Measurements from ENCODE around the gene NCAM2. TPM values are rescaled to one million over a fixed set of nuclear protein-coding genes. Genes with fewer than 3 reads are reported as not detected.

NCAM2 gene
- total and polyA plus RNA-seq, 2 donors (not counting 1 experiment from before 2014, with no cell fraction given): 0.13 TPM; not detected in 1

DNA sequence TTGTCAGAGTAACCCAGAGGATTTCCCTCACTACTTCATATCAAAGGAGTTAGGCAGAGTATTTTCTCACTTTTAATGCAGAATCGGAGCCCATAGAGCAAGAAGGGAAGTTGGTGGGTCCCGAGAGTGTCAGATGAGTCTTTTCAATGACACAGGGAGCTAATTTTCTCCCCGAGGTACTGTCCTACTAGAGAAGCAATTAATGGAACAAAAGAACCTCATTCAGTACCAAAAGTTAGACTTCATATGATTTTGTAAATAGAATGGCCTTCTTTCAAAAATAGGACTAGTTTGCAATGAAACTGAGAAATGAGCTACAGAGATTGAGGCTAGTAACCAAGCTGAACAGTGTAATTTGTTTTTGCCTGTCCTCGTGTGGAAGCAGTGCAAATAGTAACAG lies 3.9 kb downstream of the NCAM2 start:
- Histone ChIP-seq H3K4me3 (ENCODE audit: control extremely low read depth in 1 of 5, extremely low read depth in 1 of 5, insufficient read depth in 1 of 5, low read depth in 2 of 5, low read length in 4 of 5) (no peak overlapping the region), H3K79me2 (ENCODE audit: control insufficient read depth, insufficient read depth, low read length) (no peaks in the 10 kb centered on the region), H3K27ac (ENCODE audit: low read length in 2 of 2) (no peak overlapping the region), H3K27me3 (replicated peaks in 1 of 4; ENCODE audit: control extremely low read depth in 1 of 4, control insufficient read depth in 3 of 4, insufficient read depth in 4 of 4, low read length in 3 of 4) (peaks cover 0 to 23% (median 17%) of the 10 kb centered on the region in 4 experiments), H4K20me1 (ENCODE audit: control insufficient read depth, insufficient read depth, low read length, poor library complexity, severe bottlenecking) (no peaks in the 10 kb centered on the region), H3K36me3 (replicated peaks in 1 of 2; ENCODE audit: control extremely low read depth in 1 of 2, control insufficient read depth in 1 of 2, extremely low read depth in 1 of 2, insufficient read depth in 2 of 2, low read length in 1 of 2) (no peaks in the 10 kb centered on the region), H2AFZ (ENCODE audit: insufficient read depth, low read depth, low read length, poor library complexity, severe bottlenecking) (no peak overlapping the region), H3K9ac (ENCODE audit: low read length) (no peak overlapping the region), H3K9me3 (ENCODE audit: control extremely low read depth in 1 of 3, control insufficient read depth in 2 of 3, insufficient read depth in 1 of 3, low read length in 2 of 3) (peaks cover 0 to 8% (median 0%) of the 10 kb centered on the region in 3 donors), H3K4me1 (ENCODE audit: control insufficient read depth in 2 of 2, insufficient read depth in 2 of 2, low read length in 2 of 2) (peaks cover 13 to 15% of the 10 kb centered on the region in 2 donors), H3K4me2 (replicated peaks; ENCODE audit: low read depth, low read length, poor library complexity, severe bottlenecking) (no peak overlapping the region)
- CTCF ChIA-PET: interaction anchor here (1.1 kb wide), 1 partner anchor 1790 kb away, joined by 3 read pairs; no protein-coding TSS in a partner anchor
- Mint-ChIP-seq H3K27ac (no peak overlapping the region), H3K9me3 (ENCODE audit: insufficient read depth) (no peaks in the 10 kb centered on the region), H3K27me3 (peaks cover 23% of the 10 kb centered on the region), H3K4me3 (no peak overlapping the region), H3K4me1 (peaks cover 15% of the 10 kb centered on the region)
- no peak for TF ChIP-seq EZH2 (IDR thresholded peaks at IDR 0.05; ENCODE audit: borderline replicate concordance, insufficient read depth, low read depth, low read length, poor library complexity, severe bottlenecking)
- TF ChIP-seq, protein P1, sequence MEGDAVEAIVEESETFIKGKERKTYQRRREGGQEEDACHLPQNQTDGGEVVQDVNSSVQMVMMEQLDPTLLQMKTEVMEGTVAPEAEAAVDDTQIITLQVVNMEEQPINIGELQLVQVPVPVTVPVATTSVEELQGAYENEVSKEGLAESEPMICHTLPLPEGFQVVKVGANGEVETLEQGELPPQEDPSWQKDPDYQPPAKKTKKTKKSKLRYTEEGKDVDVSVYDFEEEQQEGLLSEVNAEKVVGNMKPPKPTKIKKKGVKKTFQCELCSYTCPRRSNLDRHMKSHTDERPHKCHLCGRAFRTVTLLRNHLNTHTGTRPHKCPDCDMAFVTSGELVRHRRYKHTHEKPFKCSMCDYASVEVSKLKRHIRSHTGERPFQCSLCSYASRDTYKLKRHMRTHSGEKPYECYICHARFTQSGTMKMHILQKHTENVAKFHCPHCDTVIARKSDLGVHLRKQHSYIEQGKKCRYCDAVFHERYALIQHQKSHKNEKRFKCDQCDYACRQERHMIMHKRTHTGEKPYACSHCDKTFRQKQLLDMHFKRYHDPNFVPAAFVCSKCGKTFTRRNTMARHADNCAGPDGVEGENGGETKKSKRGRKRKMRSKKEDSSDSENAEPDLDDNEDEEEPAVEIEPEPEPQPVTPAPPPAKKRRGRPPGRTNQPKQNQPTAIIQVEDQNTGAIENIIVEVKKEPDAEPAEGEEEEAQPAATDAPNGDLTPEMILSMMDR (IDR thresholded peaks at IDR 0.05): no peak
- ATAC-seq (ENCODE audit: low read depth): no peak
- POLR2A ChIA-PET: no interaction called here
- intact Hi-C loops (cut with micrococcal nuclease): no loop called here
- 80% methylated on average over 1 of the region's 4 CpGs for WGBS (ENCODE audit: insufficient coverage)
- no peak for DNase-seq

GRCh38 chr21:21003701-21004100 lies 5.5 kb downstream of the NCAM2 start:
- H3K9me3 Mint-ChIP-seq (ENCODE audit: insufficient read depth): no peaks in the 10 kb centered on the region
- ChIA-PET CTCF (no interaction called here), POLR2A (no interaction called here)
- H3K79me2 ChIP-seq (ENCODE audit: control insufficient read depth, insufficient read depth, low read length): no peaks in the 10 kb centered on the region
- no peaks in the 10 kb centered on the region for H4K20me1 ChIP-seq (ENCODE audit: control insufficient read depth, insufficient read depth, low read length, poor library complexity, severe bottlenecking)
- no peak overlapping the region for H3K27ac ChIP-seq (ENCODE audit: low read length in 2 of 2)
- no peak overlapping the region for H3K27ac Mint-ChIP-seq
- no peak overlapping the region for H3K4me2 ChIP-seq (replicated peaks; ENCODE audit: low read depth, low read length, poor library complexity, severe bottlenecking)
- H3K9me3 ChIP-seq (ENCODE audit: control extremely low read depth in 1 of 3, control insufficient read depth in 2 of 3, insufficient read depth in 1 of 3, low read length in 2 of 3): no peaks in the 10 kb centered on the region
- H3K27me3 ChIP-seq (replicated peaks in 1 of 4; ENCODE audit: control extremely low read depth in 1 of 4, control insufficient read depth in 3 of 4, insufficient read depth in 4 of 4, low read length in 3 of 4): peaks cover 0 to 14% (median 9%) of the 10 kb centered on the region in 4 experiments
- no CpG with 5 or more reads among the region's 4 CpGs for WGBS (ENCODE audit: insufficient coverage)
- H3K4me3 Mint-ChIP-seq: no peak overlapping the region
- intact Hi-C loops (cut with micrococcal nuclease): no loop called here
- no peak overlapping the region for H3K9ac ChIP-seq (ENCODE audit: low read length)
- no peak overlapping the region for H3K4me3 ChIP-seq (ENCODE audit: control extremely low read depth in 1 of 5, extremely low read depth in 1 of 5, insufficient read depth in 1 of 5, low read depth in 2 of 5, low read length in 4 of 5)
- no peak for DNase-seq
- TF ChIP-seq, protein P1 (IDR thresholded peaks at IDR 0.05): no peak
- no peaks in the 10 kb centered on the region for H3K36me3 ChIP-seq (replicated peaks in 1 of 2; ENCODE audit: control extremely low read depth in 1 of 2, control insufficient read depth in 1 of 2, extremely low read depth in 1 of 2, insufficient read depth in 2 of 2, low read length in 1 of 2)
- ATAC-seq (ENCODE audit: low read depth): no peak
- H3K4me1 Mint-ChIP-seq: peaks cover 4% of the 10 kb centered on the region
- peaks cover under 1 to 5% of the 10 kb centered on the region in 2 donors for H3K4me1 ChIP-seq (ENCODE audit: control insufficient read depth in 2 of 2, insufficient read depth in 2 of 2, low read length in 2 of 2)
- H3K27me3 Mint-ChIP-seq: peaks cover 16% of the 10 kb centered on the region
- no peak overlapping the region for H2AFZ ChIP-seq (ENCODE audit: insufficient read depth, low read depth, low read length, poor library complexity, severe bottlenecking)
